Bronchial epithelial cell (primary cell): ENCODE measurements around the gene FAM9C. TPM values are rescaled to one million over a fixed set of nuclear protein-coding genes. Genes with fewer than 3 reads are reported as not detected.

ENCODE experiments used
- DNase-seq: peaks from one replicate; pipeline ENCODE4 v3.0.0-alpha.2; 2010; ENCODE audit warnings: low read depth
- FAIRE-seq: peaks from 2 replicates; lab custom pipeline; 2011; peaks lifted over from hg19 to GRCh38; lab: Jason Lieb, UNC
- H3K27me3 ChIP-seq: 2 replicates; pipeline ENCODE4 v1.5.1; 2011; ENCODE audit warnings: low read length; ENCODE audit not compliant: control insufficient read depth, insufficient read depth
- H3K36me3 ChIP-seq: 2 replicates; pipeline ENCODE4 v1.5.1; 2011; ENCODE audit warnings: low read length; ENCODE audit not compliant: control insufficient read depth, insufficient read depth
- H3K4me3 ChIP-seq: 2 replicates; pipeline ENCODE4 v1.5.1; 2011; ENCODE audit warnings: mild to moderate bottlenecking, low read depth, low read length, control low read depth
- CTCF ChIP-seq: IDR thresholded peaks from 2 replicates; pipeline ENCODE4 v1.5.1; 2011; ENCODE audit warnings: mild to moderate bottlenecking, moderate library complexity, low read length, control low read depth, inconsistent platforms; ENCODE audit not compliant: insufficient read depth, severe bottlenecking
- total RNA-seq: library from RNA; depleted of rRNA; stranded (reverse); fragments of >200 nt; gene quantifications from 2 replicates; pipeline ENCODE4 v1.2.1, GENCODE V29; 2014

Gene FAM9C
- total RNA-seq, 1 donor from 2014 or later = not detected

- no peak for TF ChIP-seq CTCF
- FAIRE-seq = peak; percentile 52
- no peaks in the 10 kb centered on the region for H3K27me3 ChIP-seq
- no peak overlapping the region for H3K4me3 ChIP-seq
- DNase-seq = peak; percentile 85
- H3K36me3 ChIP-seq = no peaks in the 10 kb centered on the region
These were observed 55.6 kb downstream of the FAM9C start for GRCh38 chrX:12988797-12989196.

GRCh38 chrX:12987900-12988594 is 56.4 kb downstream of the FAM9C start:
- Histone ChIP-seq H3K4me3 (no peak overlapping the region), H3K36me3 (no peaks in the 10 kb centered on the region), H3K27me3 (no peaks in the 10 kb centered on the region)
- FAIRE-seq = no peak
- no peak for DNase-seq
- TF ChIP-seq CTCF = no peak

- H3K27me3 ChIP-seq = no peaks in the 10 kb centered on the region
- FAIRE-seq (no peak), DNase-seq (no peak)
- no peak for TF ChIP-seq CTCF
- no peaks in the 10 kb centered on the region for H3K36me3 ChIP-seq
- H3K4me3 ChIP-seq = no peak overlapping the region
These were observed 57.1 kb downstream of the FAM9C start for GRCh38 chrX:12987340-12987739.

- Histone ChIP-seq H3K27me3 (no peaks in the 10 kb centered on the region), H3K4me3 (no peak overlapping the region), H3K36me3 (no peaks in the 10 kb centered on the region)
- FAIRE-seq = no peak
- no peak for TF ChIP-seq CTCF
- DNase-seq = no peak
These were observed 57.5 kb downstream of the FAM9C start for GRCh38 chrX:12986886-12987285.

- Histone ChIP-seq H3K4me3 (no peak overlapping the region), H3K27me3 (no peaks in the 10 kb centered on the region), H3K36me3 (no peaks in the 10 kb centered on the region)
- DNase-seq (no peak), FAIRE-seq (no peak)
- TF ChIP-seq CTCF = no peak
These were observed 58.1 kb downstream of the FAM9C start for GRCh38 chrX:12986164-12986779.

Other genes starting within 250 kb of the FAM9C start
- not detected in 2 replicates for gene TLR7, start 177.5 kb downstream of the FAM9C start, total RNA-seq
- gene TLR8, start 138.0 kb downstream of the FAM9C start, total RNA-seq = not detected in 2 replicates
- gene TMSB4X, start 69.5 kb downstream of the FAM9C start, total RNA-seq = 3,174 and 3,370 TPM in 2 replicates